ENCODE results near the gene DOK7. TPM values are rescaled to one million over a fixed set of nuclear protein-coding genes. Genes with fewer than 3 reads are reported as not detected.

DOK7 gene
- total RNA-seq, 3 donors from 2014 or later (not counting 1 experiment from before 2014, with no cell fraction given): 1.3 to 2.9 (median 1.6) TPM

DNA sequence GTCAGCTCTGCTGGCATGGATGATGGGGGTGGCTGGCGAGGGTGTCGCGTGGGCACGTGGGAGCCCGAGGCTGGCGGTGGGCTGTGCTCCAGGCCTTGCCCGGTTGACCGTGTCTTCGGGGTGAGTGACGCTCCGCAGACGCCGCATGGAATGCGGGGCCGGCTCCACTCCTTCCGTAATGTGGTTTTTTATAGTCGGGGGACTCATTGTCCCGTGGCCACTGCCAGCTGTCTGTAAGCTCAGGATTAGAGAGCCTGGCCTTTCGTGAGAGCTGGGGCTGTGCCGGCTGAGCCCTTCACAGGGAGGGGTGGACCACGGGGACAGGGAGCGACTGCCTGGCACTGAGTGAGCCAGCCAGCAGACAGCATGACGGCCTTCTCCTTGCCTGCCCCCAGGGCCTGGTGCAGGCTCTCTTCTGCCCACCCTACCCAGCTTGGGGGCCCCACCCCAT lies 20.4 kb downstream of the DOK7 start:
- TF ChIP-seq, protein P1, sequence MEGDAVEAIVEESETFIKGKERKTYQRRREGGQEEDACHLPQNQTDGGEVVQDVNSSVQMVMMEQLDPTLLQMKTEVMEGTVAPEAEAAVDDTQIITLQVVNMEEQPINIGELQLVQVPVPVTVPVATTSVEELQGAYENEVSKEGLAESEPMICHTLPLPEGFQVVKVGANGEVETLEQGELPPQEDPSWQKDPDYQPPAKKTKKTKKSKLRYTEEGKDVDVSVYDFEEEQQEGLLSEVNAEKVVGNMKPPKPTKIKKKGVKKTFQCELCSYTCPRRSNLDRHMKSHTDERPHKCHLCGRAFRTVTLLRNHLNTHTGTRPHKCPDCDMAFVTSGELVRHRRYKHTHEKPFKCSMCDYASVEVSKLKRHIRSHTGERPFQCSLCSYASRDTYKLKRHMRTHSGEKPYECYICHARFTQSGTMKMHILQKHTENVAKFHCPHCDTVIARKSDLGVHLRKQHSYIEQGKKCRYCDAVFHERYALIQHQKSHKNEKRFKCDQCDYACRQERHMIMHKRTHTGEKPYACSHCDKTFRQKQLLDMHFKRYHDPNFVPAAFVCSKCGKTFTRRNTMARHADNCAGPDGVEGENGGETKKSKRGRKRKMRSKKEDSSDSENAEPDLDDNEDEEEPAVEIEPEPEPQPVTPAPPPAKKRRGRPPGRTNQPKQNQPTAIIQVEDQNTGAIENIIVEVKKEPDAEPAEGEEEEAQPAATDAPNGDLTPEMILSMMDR (IDR thresholded peaks at IDR 0.05): no peak
- no peaks in the 10 kb centered on the region for H3K36me3 ChIP-seq (ENCODE audit: control insufficient read depth, insufficient read depth, low read length)
- H3K27me3 ChIP-seq (ENCODE audit: control insufficient read depth, insufficient read depth, low read length): no peaks in the 10 kb centered on the region
- Mint-ChIP-seq H3K4me1 (peaks cover 22 to 44% of the 10 kb centered on the region in 2 donors), H3K27me3 (ENCODE audit: low read depth in 2 of 2) (peaks cover 0 to 3% of the 10 kb centered on the region in 2 donors), H3K36me3 (no peaks in the 10 kb centered on the region), H3K4me3 (no peak overlapping the region), H3K9me3 (no peaks in the 10 kb centered on the region), H3K27ac (no peak overlapping the region)
- no peak for DNase-seq
- H3K27ac ChIP-seq (ENCODE audit: low read length): peak overlapping the region; percentile 48
- intact Hi-C loops (cut with micrococcal nuclease): no loop called here
- no peaks in the 10 kb centered on the region for H3K9me3 ChIP-seq (ENCODE audit: control insufficient read depth, insufficient read depth, low read length)
- H3K4me1 ChIP-seq (ENCODE audit: control insufficient read depth, insufficient read depth, low read length): peaks cover 64% of the 10 kb centered on the region
- H3K4me3 ChIP-seq (ENCODE audit: low read length): no peak overlapping the region
- no peak for ATAC-seq
- WGBS (ENCODE audit: insufficient coverage): 67% methylated on average over 23 of the region's 23 CpGs

DNA sequence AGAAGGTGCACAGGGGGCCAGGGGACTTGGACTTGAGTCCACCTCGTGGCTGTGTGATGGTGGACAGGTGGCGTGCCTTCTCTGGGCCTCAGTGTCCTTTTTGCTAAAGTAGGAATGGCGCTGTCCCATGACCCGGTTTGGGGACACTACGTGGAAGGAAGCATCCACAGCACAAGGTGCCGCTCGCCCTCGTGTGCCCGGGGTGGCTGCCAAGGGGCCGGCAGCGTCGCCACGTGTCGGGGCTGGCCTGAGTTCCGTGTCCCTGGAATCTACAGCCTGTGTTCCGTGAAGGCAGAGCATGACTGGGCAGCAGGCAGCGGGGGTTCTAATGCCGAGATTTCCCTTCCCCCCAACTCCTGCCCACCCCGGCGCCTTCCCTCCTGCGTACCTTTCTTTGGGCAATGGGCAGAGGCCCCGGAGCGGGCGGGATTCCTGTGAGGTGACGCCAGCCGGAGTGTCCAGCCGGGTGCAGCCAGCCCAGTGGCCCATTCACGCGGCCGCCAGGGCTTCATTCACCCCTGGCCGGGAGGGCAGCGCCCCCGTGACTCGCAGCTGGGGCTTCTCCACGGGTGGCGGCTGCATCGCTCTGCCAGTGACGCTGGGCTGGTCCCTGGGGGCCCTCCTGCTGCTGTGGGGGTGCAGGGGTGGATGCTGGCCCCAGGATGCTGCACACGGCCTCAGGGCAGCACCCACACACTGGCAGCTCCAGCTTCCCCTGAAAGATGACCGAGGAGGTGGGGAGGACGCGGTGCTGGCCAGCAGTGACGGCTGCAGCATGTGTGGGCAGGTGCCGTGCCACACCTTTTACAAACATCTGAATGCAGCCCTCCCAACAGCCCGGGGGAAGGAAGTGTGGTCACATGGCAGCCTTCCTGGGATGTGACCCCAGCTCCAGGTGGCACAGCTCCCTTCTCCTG lies 21.2 kb downstream of the DOK7 start:
- TF ChIP-seq, protein P1 (IDR thresholded peaks at IDR 0.05): no peak
- H3K36me3 Mint-ChIP-seq: no peaks in the 10 kb centered on the region
- ATAC-seq (peak in 1 of 3 donors; percentile 10), DNase-seq (no peak)
- peaks cover 0 to 3% of the 10 kb centered on the region in 2 donors for H3K27me3 Mint-ChIP-seq (ENCODE audit: low read depth in 2 of 2)
- H3K4me3 Mint-ChIP-seq: peak overlapping the region; percentile 93
- Histone ChIP-seq H3K9me3 (ENCODE audit: control insufficient read depth, insufficient read depth, low read length) (no peaks in the 10 kb centered on the region), H3K27ac (ENCODE audit: low read length) (peak overlapping the region; percentile 48), H3K27me3 (ENCODE audit: control insufficient read depth, insufficient read depth, low read length) (no peaks in the 10 kb centered on the region), H3K4me1 (ENCODE audit: control insufficient read depth, insufficient read depth, low read length) (peaks cover 72% of the 10 kb centered on the region), H3K36me3 (ENCODE audit: control insufficient read depth, insufficient read depth, low read length) (no peaks in the 10 kb centered on the region), H3K4me3 (ENCODE audit: low read length) (peak overlapping the region; percentile 29)
- 47% methylated on average over 45 of the region's 45 CpGs for WGBS (ENCODE audit: insufficient coverage)
- no peaks in the 10 kb centered on the region for H3K9me3 Mint-ChIP-seq
- peaks cover 29 to 52% of the 10 kb centered on the region in 2 donors for H3K4me1 Mint-ChIP-seq
- peak overlapping the region in 1 of 2 donors; percentile 79 for H3K27ac Mint-ChIP-seq
- intact Hi-C loops (cut with micrococcal nuclease): no loop called here

DNA sequence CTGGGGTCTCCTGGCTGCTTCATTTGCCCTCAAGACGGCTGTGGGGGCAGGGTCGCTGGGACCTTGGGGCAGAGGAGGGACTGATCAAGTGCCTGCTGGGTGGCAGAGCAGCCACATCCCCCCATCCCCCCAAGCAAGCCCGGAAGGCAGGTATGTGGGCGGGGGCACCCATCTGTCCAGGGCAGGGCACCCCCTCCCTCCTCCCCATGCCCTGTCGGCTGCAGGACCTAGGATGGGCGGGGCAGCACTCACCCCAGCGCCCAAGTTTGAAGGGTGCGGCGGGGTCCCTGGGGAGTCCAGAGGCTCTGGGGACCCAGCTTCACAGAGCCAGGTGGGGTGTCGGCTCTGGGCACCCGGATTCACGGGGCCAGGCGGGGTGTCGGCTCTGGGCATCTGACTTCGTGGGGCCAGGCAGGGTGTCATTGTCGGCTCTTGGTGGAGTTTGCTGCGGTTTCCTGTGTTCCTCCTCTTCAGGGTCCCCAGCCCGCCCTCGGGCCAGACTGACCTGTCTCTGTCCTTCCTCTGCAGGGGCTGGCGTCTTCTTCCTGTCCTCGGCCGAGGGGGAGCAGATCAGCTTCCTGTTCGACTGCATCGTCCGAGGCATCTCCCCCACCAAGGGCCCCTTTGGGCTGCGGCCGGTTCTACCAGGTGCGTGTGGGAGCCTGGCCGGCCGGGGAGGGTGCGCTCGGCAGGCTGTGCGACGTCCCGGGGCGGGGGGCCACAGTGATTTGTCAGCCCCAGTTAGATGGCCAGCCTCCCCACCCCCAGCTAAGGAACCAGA lies 22.1 kb downstream of the DOK7 start:
- WGBS (ENCODE audit: insufficient coverage): 11% methylated on average over 36 of the region's 36 CpGs
- Histone ChIP-seq H3K27me3 (ENCODE audit: control insufficient read depth, insufficient read depth, low read length) (no peaks in the 10 kb centered on the region), H3K27ac (ENCODE audit: low read length) (peak overlapping the region; percentile 48), H3K4me1 (ENCODE audit: control insufficient read depth, insufficient read depth, low read length) (peaks cover 71% of the 10 kb centered on the region), H3K4me3 (ENCODE audit: low read length) (peak overlapping the region; percentile 29), H3K36me3 (ENCODE audit: control insufficient read depth, insufficient read depth, low read length) (no peaks in the 10 kb centered on the region), H3K9me3 (ENCODE audit: control insufficient read depth, insufficient read depth, low read length) (no peaks in the 10 kb centered on the region)
- TF ChIP-seq, protein P1 (IDR thresholded peaks at IDR 0.05): no peak
- DNase-seq: no peak
- Mint-ChIP-seq H3K9me3 (no peaks in the 10 kb centered on the region), H3K36me3 (no peaks in the 10 kb centered on the region), H3K27me3 (ENCODE audit: low read depth in 2 of 2) (peaks cover 0 to 3% of the 10 kb centered on the region in 2 donors), H3K4me1 (peaks cover 29 to 52% of the 10 kb centered on the region in 2 donors), H3K27ac (peak overlapping the region; percentile 74 to 79), H3K4me3 (peak overlapping the region; percentile 93)
- intact Hi-C loops (cut with micrococcal nuclease): no loop called here
- peak; percentile 35 to 65 (median 62) for ATAC-seq

Data from natural killer cell (primary cell).